Esophagus squamous epithelium (tissue), 5 donors: ENCODE measurements around the gene CCDC13. TPM values are rescaled to one million over a fixed set of nuclear protein-coding genes. Genes with fewer than 3 reads are reported as not detected.

ENCODE experiments used
- DNase-seq: peaks from one replicate; lab custom pipeline; 2025; lab: John Stamatoyannopoulos, UW
- H3K27ac ChIP-seq, 4 donors: fragments of 200-600 bp; sonication (generic); one replicate each; pipeline ENCODE4 v1.5.1; 2016 to 2019; ENCODE audit warnings: mild to moderate bottlenecking in 1 of 4
- H3K27me3 ChIP-seq, 4 donors: fragments of 200-600 bp; sonication (generic); 1 replicate in 3 of 4; 2 replicates in 1 of 4; pipeline versions ENCODE4 v1.5.1 to v1.6.0; 2017 to 2021; ENCODE audit warnings: antibody characterized with exemption in 1 of 4
- H3K36me3 ChIP-seq, 3 donors: fragments of 200-600 bp; sonication (generic); one replicate each; pipeline ENCODE4 v1.5.1; 2016 to 2019
- H3K4me1 ChIP-seq, 3 donors: fragments of 200-600 bp; sonication (generic); one replicate each; pipeline ENCODE4 v1.5.1; 2017 to 2019
- H3K4me3 ChIP-seq, 4 donors: fragments of 200-600 bp; sonication (generic); 1 replicate in 3 of 4; 2 replicates in 1 of 4; pipeline ENCODE4 v1.5.1; 2016 to 2019; ENCODE audit warnings: mild to moderate bottlenecking in 2 of 4, moderate library complexity in 1 of 4
- H3K9me3 ChIP-seq, 3 donors: fragments of 200-600 bp; sonication (generic); one replicate each; pipeline ENCODE4 v1.5.1; 2016 to 2019
- CTCF ChIP-seq, 6 experiments: fragments of 450-650 bp in 4 of 6; fragments of 200-600 bp in 2 of 6; sonication (generic) in 2 of 6; IDR thresholded peaks; one replicate each; pipeline ENCODE4 v1.5.1; 2016 to 2019; ENCODE audit warnings: antibody characterized with exemption in 6 of 6, mild to moderate bottlenecking in 4 of 6, moderate library complexity in 4 of 6
- POLR2A ChIP-seq, 4 donors: fragments of 450-650 bp; IDR thresholded peaks; one replicate each; pipeline ENCODE4 v1.6.1; 2017; ENCODE audit warnings: antibody characterized with exemption in 4 of 4, mild to moderate bottlenecking in 4 of 4, moderate library complexity in 3 of 4
- WGBS, 2 donors: methylation state at CpG; one replicate each; pipeline ENCODE4 v1.1.5; 2018; 5-methylcytosine and 5-hydroxymethylcytosine counted together
- intact Hi-C: fragments of 100-400 bp; cut with DNase I; formaldehyde crosslinking; loops from one replicate; pipeline ENCODE4 v1.15.0; 2022
- total RNA-seq, 4 donors: library from RNA; depleted of rRNA; stranded (reverse); fragments of >200 nt; gene quantifications; one replicate each; pipeline ENCODE4 v1.1.0, GENCODE V29; 2016
- donor health status: DM: yes; HTN: yes; CAD: no.

Gene CCDC13
- total RNA-seq, 4 donors from 2014 or later: 0.62 to 1.3 TPM; not detected in 2

GRCh38 chr3:42746455-42747450, 26.3 kb downstream of the CCDC13 start:
- Histone ChIP-seq H3K27me3 (no peaks in the 10 kb centered on the region), H3K27ac (peak overlapping the region; percentile 30 to 86 (median 82)), H3K9me3 (no peaks in the 10 kb centered on the region), H3K36me3 (no peaks in the 10 kb centered on the region), H3K4me3 (no peak overlapping the region), H3K4me1 (peaks cover 21 to 62% (median 25%) of the 10 kb centered on the region in 3 donors)
- intact Hi-C loops: loop anchor here (10.0 kb wide), 1 partner anchor 162 kb away; the partner anchor contains the start of gene SEC22C
- DNase-seq: no peak
- no peak for TF ChIP-seq POLR2A (IDR thresholded peaks at IDR 0.05)
- no peak for TF ChIP-seq CTCF (IDR thresholded peaks at IDR 0.05)
- WGBS, 2 donors: 52 to 72% methylated on average over 8 of the region's 11 CpGs

GRCh38 chr3:42745776-42746454, 27.1 kb downstream of the CCDC13 start:
- DNase-seq: no peak
- no peaks in the 10 kb centered on the region for H3K27me3 ChIP-seq
- TF ChIP-seq POLR2A (IDR thresholded peaks at IDR 0.05): no peak
- no peak for TF ChIP-seq CTCF (IDR thresholded peaks at IDR 0.05)
- WGBS, 2 donors: 40 to 64% methylated on average over 6 to 7 of the region's 8 CpGs
- intact Hi-C loops: loop anchor here (10.0 kb wide), 1 partner anchor 161 kb away; the partner anchor contains the start of gene SEC22C
- H3K4me1 ChIP-seq: peaks cover 21 to 62% (median 25%) of the 10 kb centered on the region in 3 donors
- H3K4me3 ChIP-seq: no peak overlapping the region
- H3K9me3 ChIP-seq: no peaks in the 10 kb centered on the region
- H3K36me3 ChIP-seq: no peaks in the 10 kb centered on the region
- H3K27ac ChIP-seq: peak overlapping the region; percentile 30 to 86 (median 82)

- TF ChIP-seq CTCF (IDR thresholded peaks at IDR 0.05) (no peak), POLR2A (IDR thresholded peaks at IDR 0.05) (no peak)
- Histone ChIP-seq H3K27me3 (no peaks in the 10 kb centered on the region), H3K36me3 (no peaks in the 10 kb centered on the region), H3K4me3 (no peak overlapping the region), H3K27ac (peak overlapping the region; percentile 30 to 86 (median 82)), H3K9me3 (no peaks in the 10 kb centered on the region), H3K4me1 (peaks cover 21 to 62% (median 25%) of the 10 kb centered on the region in 3 donors)
- DNase-seq: no peak
- WGBS, 2 donors: 34 to 53% methylated on average over 3 of the region's 3 CpGs
- intact Hi-C loops: loop anchor here (10.0 kb wide), 1 partner anchor 161 kb away; the partner anchor contains the start of gene SEC22C
These were observed 27.7 kb downstream of the CCDC13 start for GRCh38 chr3:42745291-42745745.

- TF ChIP-seq POLR2A (IDR thresholded peaks at IDR 0.05) (no peak), CTCF (IDR thresholded peaks at IDR 0.05) (no peak)
- WGBS, 2 donors: 87 to 90% methylated on average over 7 of the region's 7 CpGs
- Histone ChIP-seq H3K27ac (peak overlapping the region in 2 of 4 donors; percentile 36 to 65), H3K9me3 (no peaks in the 10 kb centered on the region), H3K27me3 (no peaks in the 10 kb centered on the region), H3K36me3 (no peaks in the 10 kb centered on the region), H3K4me3 (no peak overlapping the region), H3K4me1 (peaks cover 21 to 45% (median 25%) of the 10 kb centered on the region in 3 donors)
- DNase-seq: no peak
- intact Hi-C loops: loop anchor here (10.0 kb wide), 1 partner anchor 159 kb away; the partner anchor contains the start of gene SEC22C
These were observed 29.7 kb downstream of the CCDC13 start for GRCh38 chr3:42743204-42743995.
